Midbrain (tissue), 1 donor: ENCODE measurements around the gene ZDHHC8.
"Not testable (repeated sequence)": the region's sequence is repeated elsewhere in the genome, so short reads cannot be mapped to it uniquely, and the experiment has no call there.

Experiments used
- DNase-seq: peaks from one replicate; lab custom pipeline; 2025; lab: John Stamatoyannopoulos, UW

The ZDHHC8 gene

DNA sequence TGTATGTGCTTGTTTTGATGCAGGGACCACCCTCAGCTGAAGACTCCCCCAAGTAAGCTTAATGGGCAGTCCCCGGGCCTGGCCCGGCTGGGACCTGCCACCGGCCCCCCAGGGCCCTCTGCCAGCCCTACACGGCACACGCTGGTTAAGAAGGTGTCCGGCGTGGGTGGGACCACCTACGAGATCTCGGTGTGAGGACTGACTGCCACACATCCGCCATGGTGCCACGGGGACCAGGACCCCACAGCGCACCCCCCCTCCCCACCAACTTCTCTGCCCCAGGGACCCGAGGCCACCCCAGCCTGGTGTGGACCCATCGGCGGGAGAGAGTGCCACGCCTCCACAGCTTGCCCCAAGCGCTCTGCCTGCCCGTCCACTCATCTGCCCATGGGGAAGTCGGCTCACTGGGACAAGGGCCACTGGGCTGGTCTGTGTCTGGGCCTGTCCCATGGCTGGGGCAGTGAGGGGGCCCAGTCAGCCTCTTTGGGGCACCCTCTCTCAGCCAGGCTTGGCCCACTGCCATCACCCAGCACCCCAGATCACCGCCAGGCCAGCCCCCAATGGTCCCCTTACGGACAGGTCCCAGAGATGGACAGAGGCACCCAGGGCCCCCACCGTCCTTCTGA is 13.7 kb downstream of the ZDHHC8 start:
- DNase-seq: no peak

- no peak for DNase-seq
Observed at GRCh38 chr22:20145832-20146223, 14.2 kb downstream of the ZDHHC8 start.

- DNase-seq: no peak
Observed at GRCh38 chr22:20146777-20147176, 15.2 kb downstream of the ZDHHC8 start.

- no peak for DNase-seq
Observed at GRCh38 chr22:20147237-20147988, 15.8 kb downstream of the ZDHHC8 start.

GRCh38 chr22:20148414-20148813 is 16.8 kb downstream of the ZDHHC8 start:
- DNase-seq: no peak

- DNase-seq: no peak
Observed at GRCh38 chr22:20149257-20150250, 17.9 kb downstream of the ZDHHC8 start.

DNA sequence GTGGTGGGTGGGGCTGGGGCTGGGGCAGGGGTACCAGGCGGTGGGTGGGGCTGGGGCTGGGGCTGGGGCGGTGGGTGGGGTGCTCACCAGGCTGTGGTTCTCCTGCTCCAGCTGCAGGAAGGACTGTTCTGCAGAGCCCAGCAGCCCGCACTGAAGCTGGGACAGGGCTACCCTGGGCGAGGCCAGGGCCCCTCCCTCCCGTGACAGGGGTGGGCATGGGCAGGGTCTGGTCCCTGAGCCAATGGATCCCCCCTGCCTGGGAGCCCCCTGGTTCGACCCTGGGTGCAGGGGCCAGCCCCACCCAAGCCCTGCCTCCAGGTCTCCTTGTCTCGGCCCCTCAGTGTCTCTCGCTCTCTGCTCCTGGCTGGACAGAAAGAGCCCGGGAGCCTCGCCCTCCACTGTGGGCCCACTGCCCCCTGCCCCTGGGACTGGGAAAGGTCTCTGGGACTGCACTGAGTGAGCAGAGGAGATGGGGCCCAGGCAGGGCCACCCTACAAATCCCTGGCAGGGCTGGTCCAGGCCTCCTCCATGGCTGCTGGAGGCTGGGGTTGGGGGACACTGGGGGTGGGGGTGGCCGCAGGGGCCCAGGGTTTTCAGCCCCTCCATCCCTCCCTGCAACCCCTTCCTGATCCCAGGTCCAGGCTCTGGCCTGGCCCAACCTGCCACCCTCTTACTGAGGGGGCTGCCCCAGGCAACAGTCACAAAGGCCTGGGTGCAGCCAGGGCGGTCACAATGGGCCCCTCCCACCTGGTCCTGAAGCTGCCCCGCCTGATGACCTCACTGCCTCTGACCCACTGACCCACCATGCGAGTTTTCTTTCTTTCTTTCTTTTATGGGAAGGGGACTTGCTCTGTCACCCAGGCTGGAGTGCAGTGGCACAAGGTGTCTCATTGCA is 19.0 kb downstream of the ZDHHC8 start, which contains the start of gene CCDC188:
Gene CCDC188 (minus strand): TSS at position 675 of the 895 bp plus-strand sequence. CDS start 69 bp downstream, at position 606.
- no peak for DNase-seq

DNA sequence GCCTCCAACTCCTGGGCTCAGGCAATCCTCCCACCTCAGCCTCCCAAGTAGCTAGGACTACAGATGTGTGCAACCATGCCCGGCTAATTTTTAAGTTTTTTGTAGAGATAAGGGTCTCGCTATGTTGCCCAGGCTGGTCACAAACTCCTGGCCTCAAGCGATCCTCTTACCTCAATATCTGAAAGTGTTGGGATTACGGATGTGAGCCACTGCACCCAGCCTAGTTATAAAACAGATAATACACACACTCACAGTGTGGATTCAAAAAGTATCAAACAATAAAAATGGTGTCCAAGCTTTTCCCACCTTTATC is 19.6 kb downstream of the ZDHHC8 start:
- DNase-seq: no peak

- no peak for DNase-seq
Observed at GRCh38 chr22:20152464-20152890, 20.9 kb downstream of the ZDHHC8 start.

- DNase-seq: no peak
Observed at GRCh38 chr22:20153945-20154344, 22.3 kb downstream of the ZDHHC8 start.

DNA sequence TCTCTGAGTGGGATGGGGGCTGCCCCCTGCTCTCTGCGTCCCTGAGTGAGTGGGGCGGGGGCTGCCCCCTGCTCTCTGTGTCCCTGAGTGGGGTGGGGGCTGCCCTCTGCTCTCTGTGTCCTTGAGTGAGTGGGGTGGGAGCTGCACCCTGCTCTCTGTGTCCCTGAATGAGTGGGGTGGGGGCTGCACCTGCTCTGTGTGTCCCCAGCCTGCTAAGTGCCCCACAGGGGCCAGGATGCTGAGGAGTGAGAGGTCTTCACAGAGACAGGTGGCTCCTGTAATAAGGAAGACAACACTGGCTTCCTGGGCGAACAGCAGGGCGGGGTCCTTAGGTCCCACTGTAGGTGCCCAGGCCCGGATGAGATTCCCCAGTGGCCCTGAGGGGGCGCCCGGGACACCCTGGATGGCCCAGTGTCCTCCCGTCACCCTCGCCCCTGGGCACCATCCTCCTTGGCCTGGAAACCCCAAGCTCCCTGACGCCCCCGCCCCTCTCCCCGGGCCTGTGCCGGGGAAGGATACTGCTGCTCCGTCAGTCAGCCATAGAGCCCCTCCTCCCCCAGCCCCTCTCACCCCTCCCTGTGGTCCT is 23.1 kb downstream of the ZDHHC8 start:
- DNase-seq: no peak

DNA sequence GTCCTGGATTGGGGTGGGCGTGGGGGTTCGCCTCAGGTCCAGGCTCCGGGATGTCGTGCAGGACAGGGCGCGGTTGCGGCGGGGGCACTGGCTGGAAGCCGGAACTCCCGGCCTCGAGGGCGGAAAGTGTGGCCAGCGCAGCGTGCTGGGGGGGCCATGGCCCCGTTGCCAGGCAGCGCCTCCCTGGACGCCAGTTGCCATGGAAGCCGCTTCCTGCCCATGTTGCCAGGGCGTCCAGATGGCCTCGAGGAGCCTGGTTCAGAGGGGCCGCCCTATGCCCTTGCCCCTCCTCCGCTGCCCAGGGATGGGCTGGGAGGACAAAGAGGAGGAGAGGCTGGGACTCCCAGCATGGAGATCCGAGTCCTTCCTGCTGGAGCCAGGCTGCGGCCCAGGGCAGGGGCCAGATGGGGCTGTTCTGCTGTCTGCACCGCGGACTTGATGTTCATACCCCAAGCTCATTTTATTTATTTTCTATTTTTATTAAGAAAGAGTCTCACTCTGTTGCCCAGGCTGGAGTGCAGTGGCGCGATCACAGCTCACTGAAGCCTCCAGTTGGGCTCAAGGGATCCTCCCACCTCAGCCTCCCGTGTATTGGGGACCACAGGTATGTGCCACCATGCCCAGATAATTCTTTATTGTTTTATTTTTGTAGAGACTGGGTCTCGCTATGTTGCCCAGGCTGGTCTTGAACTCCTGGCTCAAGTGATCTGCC is 23.9 kb downstream of the ZDHHC8 start:
- DNase-seq: peak; percentile 66

GRCh38 chr22:20156042-20156389 is 24.4 kb downstream of the ZDHHC8 start:
- DNase-seq: no peak

- DNase-seq: peak; percentile 70
Observed at GRCh38 chr22:20156611-20157429, 25.2 kb downstream of the ZDHHC8 start.

- DNase-seq: no peak
Observed at GRCh38 chr22:20157430-20158183, 26.0 kb downstream of the ZDHHC8 start.

DNA sequence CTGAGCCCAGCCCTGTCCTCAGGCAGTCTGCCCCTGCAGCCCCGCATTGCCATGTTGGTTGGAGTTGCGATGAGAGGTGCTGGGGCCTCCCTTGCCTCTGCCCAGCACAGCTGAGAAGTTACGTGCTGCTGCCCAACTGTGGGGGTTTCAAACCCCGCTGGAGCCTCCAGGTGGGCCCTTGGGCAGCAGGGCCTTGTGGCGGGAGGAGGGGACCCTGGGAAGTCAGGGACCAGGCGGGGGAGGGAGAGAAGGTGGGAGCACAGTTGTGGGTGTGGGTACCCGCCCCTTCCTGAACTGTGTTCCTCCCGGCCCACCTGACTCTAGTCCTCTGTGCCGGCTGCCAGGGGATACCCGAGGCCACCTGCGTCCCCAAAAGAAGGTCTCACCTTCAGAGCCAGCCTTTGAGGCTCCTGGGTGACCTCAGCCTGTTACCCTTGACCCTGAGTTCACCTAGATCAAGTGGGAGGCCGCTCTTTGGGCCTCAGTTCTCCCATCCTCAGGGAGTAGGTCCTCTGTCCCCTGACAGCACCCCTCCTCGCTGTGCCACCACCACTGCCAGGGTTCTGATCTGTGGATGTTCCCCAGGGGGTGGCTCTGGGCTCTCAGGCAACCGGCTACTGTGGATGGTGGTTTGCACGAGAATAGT is 26.9 kb downstream of the ZDHHC8 start:
- DNase-seq: no peak

DNA sequence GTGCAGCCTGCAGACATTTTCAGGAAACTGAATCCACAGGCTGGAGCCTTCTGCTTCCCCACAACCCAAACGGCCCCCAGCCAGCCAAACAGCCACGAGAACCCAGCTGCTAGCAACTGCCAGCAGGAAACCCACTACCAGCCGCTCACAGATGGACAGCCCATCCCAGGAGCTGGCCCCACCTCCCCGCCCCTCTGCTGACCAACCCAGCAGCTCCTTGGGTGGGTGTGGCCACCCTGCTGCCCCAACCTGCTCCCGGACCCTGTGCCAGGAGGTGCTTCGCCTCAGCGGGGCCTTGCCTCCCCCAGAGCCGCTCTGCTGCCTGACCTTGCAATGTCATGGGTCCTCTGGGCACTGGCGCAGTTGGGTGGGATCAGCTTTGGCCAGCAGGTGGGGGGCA is 27.5 kb downstream of the ZDHHC8 start:
- no peak for DNase-seq

GRCh38 chr22:20159531-20159930 is 27.9 kb downstream of the ZDHHC8 start:
- not testable (repeated sequence) for DNase-seq
